Activated CD4-positive, alpha-beta T cell treated with anti-CD3 and anti-CD28 coated beads, Interleukin-2, amount 10 ng/mL, durations not matched to agents 7 days and 5 days (primary cell): Measurements from ENCODE around the gene BTN3A1. TPM values are rescaled to one million over a fixed set of nuclear protein-coding genes. Genes with fewer than 3 reads are reported as not detected.
A peak's percentile ranks its signal among the peaks of the same experiment; 100 is the strongest.
"Not testable (repeated sequence)": the region's sequence is repeated elsewhere in the genome, so short reads cannot be mapped to it uniquely, and the experiment has no call there.

Source experiments
- CTCF ChIA-PET: fragments of 350-600 bp; sonication (Branson Sonifier 250); formaldehyde crosslinking; loops from one replicate; lab custom pipeline; 2021; ENCODE audit warnings: antibody characterized with exemption; lab: Charles Lee
- POLR2A ChIA-PET: fragments of 350-600 bp; sonication (Branson Sonifier 250); formaldehyde crosslinking; loops from one replicate; lab custom pipeline; 2021; ENCODE audit warnings: antibody characterized with exemption; lab: Charles Lee
- DNase-seq: peaks from one replicate; pipeline ENCODE4 v3.0.0-alpha.2; 2020
- H3K27ac Mint-ChIP-seq: one replicate; pipeline ENCODE4 v1.8.0; 2021; ENCODE audit warnings: mild to moderate bottlenecking, moderate library complexity, mixed read lengths
- H3K27me3 Mint-ChIP-seq: one replicate; pipeline ENCODE4 v1.8.0; 2021; ENCODE audit warnings: mixed read lengths
- H3K36me3 Mint-ChIP-seq: one replicate; pipeline ENCODE4 v1.8.0; 2021; ENCODE audit warnings: low read depth, mixed read lengths
- H3K4me1 Mint-ChIP-seq: one replicate; pipeline ENCODE4 v1.8.0; 2021; ENCODE audit warnings: mixed read lengths
- H3K4me3 Mint-ChIP-seq: one replicate; pipeline ENCODE4 v1.8.0; 2021; ENCODE audit warnings: mild to moderate bottlenecking, moderate library complexity, mixed read lengths
- H3K9me3 Mint-ChIP-seq: one replicate; pipeline ENCODE4 v1.8.0; 2021; ENCODE audit warnings: mixed read lengths
- total RNA-seq, 2 experiments: library from RNA; stranded (reverse); gene quantifications; one replicate each; pipeline ENCODE4 v1.2.3, GENCODE V29; 2021

The BTN3A1 gene
- total RNA-seq, 2 experiments from 2014 or later: 87.9 to 94.0 TPM

GRCh38 chr6:26457264-26457805 is 55.3 kb downstream of the BTN3A1 start:
- H3K4me1 Mint-ChIP-seq: peaks cover 47% of the 10 kb centered on the region
- peak overlapping the region; percentile 97 for H3K27ac Mint-ChIP-seq
- H3K36me3 Mint-ChIP-seq: peaks cover 43% of the 10 kb centered on the region
- ChIA-PET POLR2A (interaction anchor here (0.6 kb wide), 1 partner anchor 676 kb away, joined by 9 read pairs; no protein-coding TSS in a partner anchor), CTCF (interaction anchor here (1.0 kb wide), 1 partner anchor 16 kb away, joined by 3 read pairs; no protein-coding TSS in a partner anchor)
- no peaks in the 10 kb centered on the region for H3K9me3 Mint-ChIP-seq
- peak overlapping the region; percentile 99 for H3K4me3 Mint-ChIP-seq
- DNase-seq: no peak
- H3K27me3 Mint-ChIP-seq: no peaks in the 10 kb centered on the region

GRCh38 chr6:26457806-26458688 is 56.0 kb downstream of the BTN3A1 start, which contains the start of gene BTN2A1:
BTN2A1 (plus strand) TSS chr6:26457955; CDS start chr6:26458637, 682 bp downstream.
- CTCF ChIA-PET: interaction anchor here (1.0 kb wide), 1 partner anchor 15 kb away, joined by 3 read pairs; no protein-coding TSS in a partner anchor
- Mint-ChIP-seq H3K27ac (peak within 1 kb of the TSS; percentile 97), H3K9me3 (no peaks in the 10 kb centered on the region), H3K4me1 (peaks cover 53% of the 10 kb centered on the region), H3K4me3 (peak within 1 kb of the TSS; percentile 99), H3K36me3 (peaks cover 50% of the 10 kb centered on the region), H3K27me3 (no peaks in the 10 kb centered on the region)
- DNase-seq: peak; percentile 85
- POLR2A ChIA-PET: no interaction called here

- POLR2A ChIA-PET: no interaction called here
- Mint-ChIP-seq H3K36me3 (peaks cover 62% of the 10 kb centered on the region), H3K27me3 (no peaks in the 10 kb centered on the region)
These were observed 57.1 kb downstream of the BTN3A1 start for GRCh38 chr6:26459023-26459810.

GRCh38 chr6:26461353-26461752 is 59.3 kb downstream of the BTN3A1 start:
- DNase-seq, H3K27ac Mint-ChIP-seq, H3K9me3 Mint-ChIP-seq, POLR2A ChIA-PET, H3K27me3 Mint-ChIP-seq: not testable (repeated sequence)
- Mint-ChIP-seq H3K4me1 (peaks cover 67% of the 10 kb centered on the region), H3K36me3 (peaks cover 80% of the 10 kb centered on the region), H3K4me3 (peak overlapping the region; percentile 9)
- CTCF ChIA-PET: interaction anchor here (2.0 kb wide), 1 partner anchor 11 kb away, joined by 4 read pairs; no protein-coding TSS in a partner anchor

More at GRCh38 chr6:26459023-26459810, 57.1 kb downstream of the BTN3A1 start:
- Mint-ChIP-seq H3K9me3 (no peaks in the 10 kb centered on the region), H3K4me3 (peak overlapping the region; percentile 62), H3K27ac (peak overlapping the region; percentile 54), H3K4me1 (peaks cover 63% of the 10 kb centered on the region)
- no peak for DNase-seq
- CTCF ChIA-PET: no interaction called here

GRCh38 chr6:26464014-26464413 is 61.9 kb downstream of the BTN3A1 start:
- H3K27me3 Mint-ChIP-seq: no peaks in the 10 kb centered on the region
- H3K4me1 Mint-ChIP-seq: peaks cover 51% of the 10 kb centered on the region
- POLR2A ChIA-PET: no interaction called here
- H3K4me3 Mint-ChIP-seq: no peak overlapping the region
- peak overlapping the region; percentile 43 for H3K27ac Mint-ChIP-seq
- CTCF ChIA-PET: interaction anchor here (1.3 to 1.9 kb wide), 2 partner anchors 9 to 10 kb away, joined by 3 to 8 read pairs; no protein-coding TSS in a partner anchor
- H3K36me3 Mint-ChIP-seq: peaks cover 96% of the 10 kb centered on the region
- no peaks in the 10 kb centered on the region for H3K9me3 Mint-ChIP-seq
- no peak for DNase-seq

GRCh38 chr6:26464416-26465131 is 62.5 kb downstream of the BTN3A1 start:
- DNase-seq: no peak
- Mint-ChIP-seq H3K4me1 (peaks cover 46% of the 10 kb centered on the region), H3K36me3 (peaks cover 94% of the 10 kb centered on the region), H3K4me3 (no peak overlapping the region), H3K9me3 (no peaks in the 10 kb centered on the region), H3K27me3 (no peaks in the 10 kb centered on the region), H3K27ac (peak overlapping the region; percentile 27)
- ChIA-PET POLR2A (no interaction called here), CTCF (interaction anchor here (0.8 to 1.9 kb wide), 3 partner anchors 9 to 14 kb away, joined by 3 to 8 read pairs (median 3); no protein-coding TSS in a partner anchor)

Other genes starting within 250 kb of the BTN3A1 start
- 100 to 1,000 TPM; 121 to 125 TPM for gene BTN3A2, start 37.1 kb upstream of the BTN3A1 start, total RNA-seq
- 10 to 100 TPM; 12.4 to 12.7 TPM for gene BTN2A2, start 19.2 kb upstream of the BTN3A1 start, total RNA-seq
- gene BTN3A3, start 38.2 kb downstream of the BTN3A1 start, total RNA-seq: 10 to 100 TPM; 58.5 to 65.3 TPM
- 10 to 100 TPM; 33.7 to 34.3 TPM for gene BTN2A1, start 55.7 kb downstream of the BTN3A1 start, total RNA-seq
- gene BTN1A1, start 98.0 kb downstream of the BTN3A1 start, total RNA-seq: not detected
- gene HMGN4, start 136.1 kb downstream of the BTN3A1 start, total RNA-seq: 10 to 100 TPM; 85.7 to 93.0 TPM
- 10 to 100 TPM; 24.9 to 27.4 TPM for gene ABT1, start 194.7 kb downstream of the BTN3A1 start, total RNA-seq